Measurements from ENCODE around the gene WDFY4. TPM values are rescaled to one million over a fixed set of nuclear protein-coding genes. Genes with fewer than 3 reads are reported as not detected.

Gene WDFY4
- total and polyA plus RNA-seq, 2 donors (not counting 3 experiments of a cell fraction or from before 2014, with no cell fraction given), result 10.1 to 10.2 TPM

DNA sequence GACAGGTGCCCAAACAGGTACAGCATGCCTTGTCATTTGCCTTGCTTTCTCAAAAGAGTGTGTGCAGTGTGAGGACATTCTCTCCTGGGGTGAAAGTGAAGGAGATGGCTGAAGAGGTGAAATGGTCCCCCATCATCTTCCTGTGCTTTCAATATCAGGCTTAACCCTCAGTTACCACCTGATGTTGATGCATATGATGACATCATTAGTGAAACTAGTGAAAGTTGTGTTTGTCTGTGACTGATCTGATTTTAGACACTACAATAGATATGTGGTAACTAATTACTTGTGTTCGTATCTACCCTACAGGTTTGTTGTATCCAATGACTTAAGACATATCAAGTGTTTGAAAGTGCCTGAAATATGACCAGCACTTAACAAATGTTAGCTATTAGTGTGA, 279.4 kb downstream of the WDFY4 start:
- POLR2A ChIA-PET, result no interaction called here
- H3K9me1 ChIP-seq (replicated peaks; ENCODE audit: control insufficient read depth, extremely low read depth, insufficient read depth, low read length), result no peaks in the 10 kb centered on the region
- no peaks in the 10 kb centered on the region for H3K4me1 ChIP-seq (ENCODE audit: control insufficient read depth, extremely low read depth, insufficient read depth, low read length)
- no peak for TF ChIP-seq POLR2AphosphoS5 (IDR thresholded peaks at IDR 0.05; ENCODE audit: insufficient read depth, low read depth, low read length)
- TF ChIP-seq MYC (IDR thresholded peaks at IDR 0.05; ENCODE audit: low read depth, low read length), result no peak
- no peak for TF ChIP-seq EZH2 (IDR thresholded peaks at IDR 0.05; ENCODE audit: borderline replicate concordance, low read depth, low read length, severe bottlenecking)
- TF ChIP-seq GATA2 (IDR thresholded peaks at IDR 0.05; ENCODE audit: insufficient read depth, insufficient read length, low read depth, low read length), result no peak
- TF ChIP-seq, protein P1, sequence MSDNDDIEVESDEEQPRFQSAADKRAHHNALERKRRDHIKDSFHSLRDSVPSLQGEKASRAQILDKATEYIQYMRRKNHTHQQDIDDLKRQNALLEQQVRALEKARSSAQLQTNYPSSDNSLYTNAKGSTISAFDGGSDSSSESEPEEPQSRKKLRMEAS (IDR thresholded peaks at IDR 0.05; ENCODE audit: insufficient read depth, insufficient read length), result no peak
- TF ChIP-seq, protein P2, sequence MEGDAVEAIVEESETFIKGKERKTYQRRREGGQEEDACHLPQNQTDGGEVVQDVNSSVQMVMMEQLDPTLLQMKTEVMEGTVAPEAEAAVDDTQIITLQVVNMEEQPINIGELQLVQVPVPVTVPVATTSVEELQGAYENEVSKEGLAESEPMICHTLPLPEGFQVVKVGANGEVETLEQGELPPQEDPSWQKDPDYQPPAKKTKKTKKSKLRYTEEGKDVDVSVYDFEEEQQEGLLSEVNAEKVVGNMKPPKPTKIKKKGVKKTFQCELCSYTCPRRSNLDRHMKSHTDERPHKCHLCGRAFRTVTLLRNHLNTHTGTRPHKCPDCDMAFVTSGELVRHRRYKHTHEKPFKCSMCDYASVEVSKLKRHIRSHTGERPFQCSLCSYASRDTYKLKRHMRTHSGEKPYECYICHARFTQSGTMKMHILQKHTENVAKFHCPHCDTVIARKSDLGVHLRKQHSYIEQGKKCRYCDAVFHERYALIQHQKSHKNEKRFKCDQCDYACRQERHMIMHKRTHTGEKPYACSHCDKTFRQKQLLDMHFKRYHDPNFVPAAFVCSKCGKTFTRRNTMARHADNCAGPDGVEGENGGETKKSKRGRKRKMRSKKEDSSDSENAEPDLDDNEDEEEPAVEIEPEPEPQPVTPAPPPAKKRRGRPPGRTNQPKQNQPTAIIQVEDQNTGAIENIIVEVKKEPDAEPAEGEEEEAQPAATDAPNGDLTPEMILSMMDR (IDR thresholded peaks at IDR 0.05; ENCODE audit: extremely low read depth in 1 of 2, insufficient read depth in 1 of 2, low read depth in 1 of 2, low read length in 2 of 2), result no peak
- TF ChIP-seq FOS (IDR thresholded peaks at IDR 0.05; ENCODE audit: borderline replicate concordance, insufficient read depth, low read length), result no peak
- TF ChIP-seq JUN (IDR thresholded peaks at IDR 0.05; ENCODE audit: borderline replicate concordance, insufficient read depth, insufficient read length, low read depth), result no peak
- TF ChIP-seq POLR2A (IDR thresholded peaks at IDR 0.05; ENCODE audit: low read depth, low read length), result no peak
- H3K4me3 ChIP-seq (replicated peaks in 1 of 3; ENCODE audit: insufficient read depth in 1 of 3, low read depth in 1 of 3, low read length in 3 of 3), result no peak overlapping the region
- CTCF ChIA-PET, result no interaction called here
- intact Hi-C loops (cut with micrococcal nuclease), result no loop called here
- H3K9me3 ChIP-seq (replicated peaks; ENCODE audit: control insufficient read depth, insufficient read depth, low read length), result no peaks in the 10 kb centered on the region
- H3K4me2 ChIP-seq (ENCODE audit: insufficient read depth, low read length), result no peak overlapping the region
- no TSS peak for BruUV-seq (replicated peaks)
- no peaks in the 10 kb centered on the region for H3K27me3 ChIP-seq (ENCODE audit: control insufficient read depth in 2 of 2, insufficient read depth in 2 of 2, low read length in 2 of 2)
- no peak overlapping the region for H2AFZ ChIP-seq (ENCODE audit: low read depth, low read length)
- H3K36me3 ChIP-seq (ENCODE audit: control insufficient read depth in 2 of 2, extremely low read depth in 1 of 2, insufficient read depth in 2 of 2, low read length in 2 of 2), result no peaks in the 10 kb centered on the region
- no peak for DNase-seq (ENCODE audit: low read depth, low spot score)
- H3K79me2 ChIP-seq (ENCODE audit: control insufficient read depth, insufficient read depth, low read length), result no peaks in the 10 kb centered on the region
- no peak overlapping the region for H3K9ac ChIP-seq (replicated peaks; ENCODE audit: extremely low read depth, insufficient read depth, low read length)
- no peak for FAIRE-seq
- H3K27ac ChIP-seq (ENCODE audit: insufficient read depth, low read depth, low read length), result no peak overlapping the region
- dilution Hi-C loops (cut with MboI; ENCODE audit: extremely low pct_ligation_motif_present, low sequenced_read_pairs), result no loop called here
- H4K20me1 ChIP-seq (replicated peaks; ENCODE audit: control insufficient read depth, extremely low read depth, insufficient read depth, low read length), result no peaks in the 10 kb centered on the region
